Stomach (tissue), 4 donors: Measurements from ENCODE around the gene PCBP3.

Experiments used
- EP300 ChIP-seq: sonication (generic); formaldehyde crosslinking; IDR thresholded peaks from one replicate; pipeline ENCODE4 v1.6.1; 2017; ENCODE audit warnings: antibody characterized with exemption
- POLR2A ChIP-seq, 4 donors: fragments of 450-650 bp; IDR thresholded peaks; one replicate each; pipeline ENCODE4 v1.6.1; 2016; ENCODE audit warnings: antibody characterized with exemption in 4 of 4, control low read depth in 2 of 4, mild to moderate bottlenecking in 1 of 4, moderate library complexity in 1 of 4
- TF ChIP-seq, protein P1 (sequence below), 7 experiments: fragments of 450-650 bp in 4 of 7; fragments of 200-600 bp in 3 of 7; sonication (generic) in 3 of 7; IDR thresholded peaks; one replicate each; pipeline ENCODE4 v1.5.1; 2016 to 2019; ENCODE audit warnings: antibody characterized with exemption in 7 of 7, control low read depth in 2 of 7, mild to moderate bottlenecking in 1 of 7

DNA sequence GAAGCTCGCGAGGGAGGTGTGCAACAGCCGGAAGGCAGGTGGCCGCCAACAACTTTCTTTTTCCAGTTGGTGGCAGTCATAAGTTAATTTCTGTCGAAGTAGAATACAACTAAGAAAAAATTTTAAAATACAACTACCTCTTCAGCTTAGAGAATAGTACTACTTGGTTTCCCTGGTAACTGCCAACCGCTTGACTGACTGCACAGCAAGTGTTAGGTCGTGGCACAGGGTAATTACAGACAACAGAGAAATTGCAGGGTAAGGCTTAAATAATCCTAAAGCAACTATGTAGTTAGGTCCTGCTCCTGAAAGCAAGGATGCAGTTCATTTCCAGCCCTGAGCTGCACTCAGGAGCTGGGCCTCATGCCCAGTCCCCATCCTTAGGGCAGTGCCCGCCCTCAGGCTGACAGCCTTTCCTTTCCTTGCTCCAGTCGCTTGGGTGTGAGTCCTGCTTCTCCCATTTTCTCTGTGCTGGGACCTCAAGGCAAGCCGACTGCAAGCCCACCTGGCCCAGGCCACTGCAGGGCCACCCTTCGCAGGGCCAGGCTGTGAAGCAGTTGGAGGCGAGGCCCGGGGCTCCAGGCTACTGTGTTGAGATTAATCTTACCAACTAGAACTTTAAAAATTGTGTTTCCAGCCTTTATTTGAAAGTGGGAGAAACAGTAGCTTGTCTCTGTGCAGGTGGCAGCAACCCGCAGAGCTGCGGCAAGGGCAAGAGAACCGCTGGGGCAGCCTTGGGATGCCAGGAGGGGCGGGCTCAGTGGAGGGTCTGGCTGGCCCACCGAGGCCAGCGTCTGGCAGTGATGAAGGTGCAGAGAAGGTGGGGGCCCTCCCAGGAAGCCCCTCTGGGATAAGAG lies 148.3 kb downstream of the PCBP3 start:
- TF ChIP-seq, protein P1, sequence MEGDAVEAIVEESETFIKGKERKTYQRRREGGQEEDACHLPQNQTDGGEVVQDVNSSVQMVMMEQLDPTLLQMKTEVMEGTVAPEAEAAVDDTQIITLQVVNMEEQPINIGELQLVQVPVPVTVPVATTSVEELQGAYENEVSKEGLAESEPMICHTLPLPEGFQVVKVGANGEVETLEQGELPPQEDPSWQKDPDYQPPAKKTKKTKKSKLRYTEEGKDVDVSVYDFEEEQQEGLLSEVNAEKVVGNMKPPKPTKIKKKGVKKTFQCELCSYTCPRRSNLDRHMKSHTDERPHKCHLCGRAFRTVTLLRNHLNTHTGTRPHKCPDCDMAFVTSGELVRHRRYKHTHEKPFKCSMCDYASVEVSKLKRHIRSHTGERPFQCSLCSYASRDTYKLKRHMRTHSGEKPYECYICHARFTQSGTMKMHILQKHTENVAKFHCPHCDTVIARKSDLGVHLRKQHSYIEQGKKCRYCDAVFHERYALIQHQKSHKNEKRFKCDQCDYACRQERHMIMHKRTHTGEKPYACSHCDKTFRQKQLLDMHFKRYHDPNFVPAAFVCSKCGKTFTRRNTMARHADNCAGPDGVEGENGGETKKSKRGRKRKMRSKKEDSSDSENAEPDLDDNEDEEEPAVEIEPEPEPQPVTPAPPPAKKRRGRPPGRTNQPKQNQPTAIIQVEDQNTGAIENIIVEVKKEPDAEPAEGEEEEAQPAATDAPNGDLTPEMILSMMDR (IDR thresholded peaks at IDR 0.05), result no peak
- TF ChIP-seq EP300 (no peak), POLR2A (IDR thresholded peaks at IDR 0.05) (no peak)
